Omental fat pad (tissue), 4 donors: ENCODE data around the gene TECTA. TPM values are rescaled to one million over a fixed set of nuclear protein-coding genes. Genes with fewer than 3 reads are reported as not detected.

Experiments used
- ATAC-seq: fragments of 150-250 bp; one replicate; pipeline ENCODE4 v1.9.1; 2016; ENCODE audit warnings: mild to moderate bottlenecking, moderate library complexity; ENCODE audit not compliant: low FRiP score
- DNase-seq: peaks from one replicate; pipeline ENCODE4 v3.0.0-alpha.2; 2019; ENCODE audit warnings: low spot score
- total RNA-seq, 4 donors: library from RNA; depleted of rRNA; stranded (reverse); fragments of >200 nt; gene quantifications; one replicate each; pipeline ENCODE4 v1.1.0, GENCODE V29; 2016
- TF ChIP-seq, protein P1 (sequence below), 3 donors: fragments of 450-650 bp; IDR thresholded peaks; one replicate each; pipeline ENCODE4 v1.5.1; 2016 to 2017; ENCODE audit warnings: antibody characterized with exemption in 3 of 3, mild to moderate bottlenecking in 3 of 3, moderate library complexity in 2 of 3

TECTA gene
- total RNA-seq, 4 donors from 2014 or later: 0.48 to 1.5 (median 1.0) TPM

DNA sequence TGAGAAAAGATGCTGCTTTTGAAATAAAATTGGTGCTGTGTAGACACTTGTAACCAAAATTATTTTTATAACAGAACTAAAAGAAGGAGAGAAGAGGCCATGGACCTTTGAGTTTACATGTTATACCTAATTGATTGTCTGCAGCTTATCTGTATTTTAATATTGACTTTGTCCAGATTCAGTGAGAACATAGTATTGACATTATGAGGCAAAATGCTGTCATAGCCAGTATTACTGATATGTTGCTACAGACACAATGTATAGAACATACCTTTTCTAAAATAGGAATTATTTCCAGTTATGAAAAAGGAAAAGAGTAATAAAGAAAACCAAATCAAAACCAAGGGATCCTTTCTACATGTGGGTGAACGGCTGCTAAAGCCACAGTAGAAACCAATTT lies 11.5 kb upstream of the TECTA start:
- ATAC-seq (no peak), DNase-seq (no peak)

DNA sequence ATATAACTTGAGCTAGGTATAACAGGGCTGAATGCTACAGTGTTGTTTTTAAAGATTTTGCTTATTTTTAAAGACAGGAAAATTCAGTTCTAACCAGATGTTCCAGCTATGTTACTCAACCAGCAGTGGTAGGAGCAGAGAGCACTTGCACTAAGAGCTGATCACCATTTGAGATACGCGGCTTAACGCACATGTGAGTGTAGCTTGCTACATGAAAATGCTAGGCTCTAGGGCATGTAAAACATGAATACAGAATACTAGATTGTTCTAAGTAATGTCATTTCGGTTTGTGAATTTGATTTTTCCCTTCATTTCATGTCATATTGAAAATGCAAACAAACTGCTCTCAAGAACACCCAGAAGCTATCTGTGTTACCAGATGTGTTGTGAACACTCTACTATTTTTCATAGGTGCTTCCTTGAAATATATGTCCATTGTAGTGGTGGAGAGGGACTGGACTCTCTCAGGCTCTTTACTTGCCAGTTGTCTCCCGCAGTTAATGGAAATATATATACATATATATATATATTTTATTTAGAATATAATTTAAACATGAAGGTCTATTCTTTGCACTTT lies 10.8 kb upstream of the TECTA start:
- no peak for DNase-seq
- TF ChIP-seq, protein P1, sequence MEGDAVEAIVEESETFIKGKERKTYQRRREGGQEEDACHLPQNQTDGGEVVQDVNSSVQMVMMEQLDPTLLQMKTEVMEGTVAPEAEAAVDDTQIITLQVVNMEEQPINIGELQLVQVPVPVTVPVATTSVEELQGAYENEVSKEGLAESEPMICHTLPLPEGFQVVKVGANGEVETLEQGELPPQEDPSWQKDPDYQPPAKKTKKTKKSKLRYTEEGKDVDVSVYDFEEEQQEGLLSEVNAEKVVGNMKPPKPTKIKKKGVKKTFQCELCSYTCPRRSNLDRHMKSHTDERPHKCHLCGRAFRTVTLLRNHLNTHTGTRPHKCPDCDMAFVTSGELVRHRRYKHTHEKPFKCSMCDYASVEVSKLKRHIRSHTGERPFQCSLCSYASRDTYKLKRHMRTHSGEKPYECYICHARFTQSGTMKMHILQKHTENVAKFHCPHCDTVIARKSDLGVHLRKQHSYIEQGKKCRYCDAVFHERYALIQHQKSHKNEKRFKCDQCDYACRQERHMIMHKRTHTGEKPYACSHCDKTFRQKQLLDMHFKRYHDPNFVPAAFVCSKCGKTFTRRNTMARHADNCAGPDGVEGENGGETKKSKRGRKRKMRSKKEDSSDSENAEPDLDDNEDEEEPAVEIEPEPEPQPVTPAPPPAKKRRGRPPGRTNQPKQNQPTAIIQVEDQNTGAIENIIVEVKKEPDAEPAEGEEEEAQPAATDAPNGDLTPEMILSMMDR (IDR thresholded peaks at IDR 0.05): no peak
- no peak for ATAC-seq

More for the DNA sequence above, 11.5 kb upstream of the TECTA start:
- TF ChIP-seq, protein P1 (IDR thresholded peaks at IDR 0.05): no peak

DNA sequence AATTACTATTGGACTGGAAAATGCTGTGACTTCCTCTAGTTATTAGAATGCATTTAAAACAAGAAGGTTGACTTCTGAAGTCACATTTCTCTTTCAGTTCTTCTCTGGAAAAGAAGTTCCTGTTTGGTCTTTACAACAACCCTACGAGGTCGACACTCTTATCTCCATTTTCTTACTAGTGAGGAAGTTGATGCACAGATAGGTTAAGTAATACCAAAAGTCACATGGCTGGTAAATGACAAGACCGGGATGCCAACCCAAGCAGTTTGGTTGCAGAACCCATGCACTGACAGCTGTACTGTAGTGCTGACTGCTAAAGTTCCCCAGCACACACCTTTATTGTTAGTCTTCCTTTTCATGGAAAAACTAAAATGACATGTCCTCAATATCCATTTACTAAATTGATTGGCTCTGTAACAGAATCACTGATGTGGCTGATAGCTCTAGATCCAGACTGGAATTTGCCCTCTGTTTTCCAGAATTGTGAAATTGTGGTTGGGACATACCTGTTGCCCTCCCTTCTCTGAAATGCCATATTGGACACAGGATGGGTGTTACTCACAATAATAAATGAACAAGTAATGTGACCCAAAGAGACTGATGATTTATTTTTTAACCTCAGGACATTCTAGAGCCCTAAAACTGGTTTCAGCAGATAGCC lies 9.4 kb upstream of the TECTA start:
- TF ChIP-seq, protein P1 (IDR thresholded peaks at IDR 0.05): no peak
- DNase-seq (no peak), ATAC-seq (no peak)

DNA sequence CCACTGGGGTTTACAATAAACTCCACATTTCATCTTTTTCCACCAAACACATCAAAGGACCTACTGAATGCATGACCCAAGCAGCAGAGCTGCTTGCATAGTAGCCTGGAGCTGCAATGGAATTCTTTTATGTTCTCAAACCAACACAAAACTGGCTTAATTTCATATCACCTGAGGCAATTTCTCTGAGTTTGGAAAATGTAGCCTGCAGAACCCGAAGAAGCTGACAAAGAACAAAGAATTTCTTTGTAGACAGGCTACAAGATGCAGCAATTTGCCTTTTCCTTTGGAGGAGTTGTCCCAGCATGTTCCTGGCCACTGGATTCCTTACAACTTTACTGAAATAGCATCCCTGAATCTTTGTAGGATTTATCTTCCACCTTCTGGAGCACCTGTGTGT lies 5.5 kb upstream of the TECTA start:
- ATAC-seq (no peak), DNase-seq (no peak)
- TF ChIP-seq, protein P1 (IDR thresholded peaks at IDR 0.05): no peak

DNA sequence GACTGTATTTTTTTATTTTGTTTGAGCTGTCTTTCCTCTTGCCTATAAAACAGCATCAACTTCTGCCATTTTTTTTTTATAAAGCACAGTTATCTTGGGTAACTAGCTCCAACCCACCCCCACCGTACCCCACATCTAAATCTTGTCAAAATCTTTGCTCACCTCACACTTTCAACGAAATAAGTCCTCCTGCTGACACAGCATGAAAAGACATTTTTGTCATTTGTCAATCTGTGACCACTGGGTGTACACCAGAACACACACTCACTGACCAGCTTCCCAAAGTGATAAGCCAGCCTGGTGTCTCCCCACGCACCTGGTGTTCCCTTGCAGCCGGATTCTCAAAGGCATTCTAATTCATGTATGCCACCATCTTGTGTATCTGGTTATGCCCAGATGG lies 1.7 kb upstream of the TECTA start:
- TF ChIP-seq, protein P1 (IDR thresholded peaks at IDR 0.05): no peak
- no peak for DNase-seq
- ATAC-seq: no peak

DNA sequence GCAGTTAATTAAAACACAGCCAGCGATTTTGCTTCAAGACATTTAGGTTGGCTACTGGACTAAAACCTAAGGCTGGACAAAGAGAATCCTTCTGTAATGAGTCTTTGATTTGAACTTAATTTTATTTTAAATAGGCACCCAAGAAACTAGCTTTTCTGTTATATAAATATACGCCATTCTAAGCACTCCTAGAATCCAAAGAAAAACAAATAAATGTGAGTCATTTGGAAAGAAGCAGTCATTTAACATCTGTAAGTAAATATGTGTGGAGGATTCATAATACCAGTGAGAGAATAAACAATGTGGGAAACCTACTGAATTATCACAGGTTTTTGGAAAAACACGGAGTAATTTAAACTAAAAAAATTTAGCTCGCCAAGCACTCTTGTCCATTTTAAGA lies 1.2 kb upstream of the TECTA start:
- ATAC-seq (no peak), DNase-seq (no peak)
- TF ChIP-seq, protein P1 (IDR thresholded peaks at IDR 0.05): no peak

DNA sequence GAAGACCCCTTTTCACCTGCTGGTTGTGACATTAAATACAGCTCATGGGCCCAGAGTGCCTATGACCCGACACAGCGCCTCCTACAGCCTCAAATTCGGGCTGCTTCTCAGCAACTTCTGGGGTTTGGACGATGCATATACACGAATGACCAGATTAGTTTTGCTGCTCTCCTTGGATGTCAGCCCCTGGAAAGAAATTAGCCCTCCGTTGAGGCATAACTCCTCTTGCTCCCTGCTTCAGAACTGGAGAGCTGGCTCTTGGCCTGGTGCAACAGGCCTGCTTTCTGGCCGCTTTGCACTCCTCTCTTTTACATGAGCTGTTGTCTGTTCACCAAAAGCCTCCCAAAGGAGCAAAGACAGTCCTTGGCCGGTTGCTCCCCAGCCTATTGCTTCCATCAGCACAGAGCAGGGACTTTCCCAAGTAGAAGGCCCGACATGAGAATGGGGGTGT lies 3.3 kb downstream of the TECTA start:
- ATAC-seq: no peak
- no peak for DNase-seq
- TF ChIP-seq, protein P1 (IDR thresholded peaks at IDR 0.05): no peak
